HG03095 (cell line): ENCODE measurements around the gene SH2B3.

ENCODE experiments used
- ATAC-seq: cut with Tn5 transposase; IDR thresholded peaks from one replicate; pipeline ENCODE4 v1.9.1; 2021; ENCODE audit warnings: moderate library complexity; ENCODE audit not compliant: unreplicated experiment

Gene SH2B3

DNA sequence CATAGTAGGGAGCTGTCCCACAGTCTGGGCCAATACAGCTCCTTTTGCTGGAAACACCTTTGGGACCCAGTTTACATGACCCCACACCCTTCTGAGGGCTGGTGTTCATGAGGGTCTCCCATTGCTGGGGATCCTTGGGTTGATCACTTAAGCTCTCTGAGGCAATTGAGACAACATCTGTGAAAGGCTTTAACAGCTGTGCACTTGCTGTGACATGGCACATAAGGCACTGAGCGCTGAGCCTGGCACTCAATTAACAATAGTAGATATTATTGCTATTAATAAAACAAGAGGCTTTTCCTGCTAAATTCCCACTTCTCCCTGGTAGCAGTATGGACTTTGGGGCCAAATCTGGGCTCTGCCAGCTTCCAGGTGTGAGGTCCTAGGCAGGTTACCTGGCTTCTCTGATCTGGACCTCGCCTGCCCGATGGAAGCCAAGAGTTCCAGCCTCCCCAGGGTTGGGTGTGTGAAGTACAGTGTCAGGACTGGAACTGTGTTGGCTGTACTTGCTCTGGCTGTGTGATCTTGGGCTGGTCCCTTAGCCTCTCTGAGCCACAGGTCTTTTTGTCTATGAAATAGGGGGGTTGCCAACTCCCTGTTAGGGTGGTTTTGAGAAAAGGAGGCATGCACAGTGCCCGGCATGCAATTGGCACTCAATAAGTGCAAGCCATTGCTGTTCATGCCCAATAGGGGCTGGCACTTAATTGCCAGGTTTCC is 3.1 kb downstream of the SH2B3 start:
- no peak for ATAC-seq

DNA sequence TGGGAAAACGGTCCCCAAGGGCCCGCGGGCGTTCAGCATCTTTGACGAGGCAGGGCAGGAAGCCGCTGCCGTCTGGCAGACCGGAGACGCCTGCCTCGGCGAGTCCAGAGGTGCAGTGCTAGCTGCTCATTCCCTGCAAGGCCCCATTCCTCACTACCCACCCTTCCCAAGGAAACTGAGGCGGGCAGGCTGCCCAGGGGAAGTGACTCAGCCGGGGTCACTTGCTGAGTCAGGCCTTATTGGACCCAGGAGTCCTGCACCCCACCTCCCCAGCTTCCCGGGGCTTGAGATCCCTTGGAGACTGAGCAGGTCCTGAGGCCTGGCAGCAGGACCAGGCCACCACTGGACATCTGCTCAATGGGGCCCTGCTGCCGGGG is 3.7 kb downstream of the SH2B3 start:
- no peak for ATAC-seq

DNA sequence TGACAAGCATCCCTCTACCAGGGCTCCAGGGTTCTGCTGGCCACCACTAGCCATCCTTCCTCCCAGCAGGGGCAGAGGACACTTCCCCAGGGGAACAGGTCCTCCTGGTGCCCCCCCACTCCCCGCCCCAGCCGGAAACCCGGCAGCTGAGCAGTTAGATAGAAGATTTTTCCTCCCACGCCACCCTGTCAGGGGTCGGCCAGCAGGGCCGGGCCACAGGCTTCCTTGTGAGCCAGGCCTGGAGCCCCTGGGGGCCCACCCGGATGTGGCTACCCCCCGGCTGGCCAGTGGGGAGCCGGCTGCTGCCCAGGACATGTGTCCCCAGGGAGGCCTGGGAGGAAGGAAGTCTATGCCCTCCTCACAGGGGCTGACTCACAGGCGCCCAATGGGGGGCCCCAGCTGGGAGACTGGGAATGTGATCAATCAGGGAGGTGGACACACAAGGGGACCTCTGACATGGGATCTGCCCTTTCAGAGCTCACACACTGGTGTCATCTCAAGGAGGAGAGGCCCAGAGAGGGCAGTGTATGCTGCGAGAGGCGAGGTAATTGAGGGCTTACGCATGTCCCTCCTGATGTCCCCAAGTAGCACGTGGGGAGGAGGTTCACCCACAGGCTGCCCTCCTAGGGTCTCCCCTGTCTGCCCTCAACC is 4.2 kb downstream of the SH2B3 start:
- no peak for ATAC-seq

DNA sequence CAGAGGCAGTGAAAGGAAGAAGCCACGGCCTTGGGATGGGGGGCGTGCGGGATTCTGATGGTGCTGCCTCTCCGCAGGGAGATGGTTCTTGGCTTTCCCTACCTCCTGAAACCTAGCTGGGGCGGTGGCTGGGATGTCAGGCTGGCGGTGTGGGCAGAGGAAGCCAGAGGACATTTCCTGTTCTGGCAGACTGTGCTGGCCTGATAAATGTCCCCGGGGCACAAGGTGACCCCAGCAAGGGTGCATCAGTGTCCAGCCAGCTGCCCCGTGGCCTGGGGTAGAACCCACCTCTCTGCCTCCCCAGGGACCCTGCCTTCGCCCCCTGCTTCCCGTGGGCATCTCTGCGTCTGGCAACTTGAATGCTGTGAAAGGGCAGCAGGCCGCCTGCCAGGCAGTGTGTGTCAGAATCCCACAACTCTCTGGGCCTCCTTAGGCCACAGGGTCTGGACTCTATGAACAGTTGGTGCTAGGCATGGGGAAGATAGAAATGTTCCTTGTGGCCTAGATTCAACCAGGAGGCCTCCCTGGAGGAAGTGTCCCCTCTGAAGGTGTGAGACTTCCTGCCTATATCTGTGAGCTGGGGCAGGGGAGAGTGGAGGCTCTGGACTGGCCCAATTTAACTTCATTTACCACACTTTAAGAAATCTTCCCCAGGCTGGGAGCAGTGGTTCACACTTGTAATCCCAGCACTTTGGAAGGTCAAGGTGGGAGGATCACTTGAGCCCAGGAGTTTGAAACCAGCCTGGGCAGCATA is 4.9 kb downstream of the SH2B3 start:
- ATAC-seq, result no peak

DNA sequence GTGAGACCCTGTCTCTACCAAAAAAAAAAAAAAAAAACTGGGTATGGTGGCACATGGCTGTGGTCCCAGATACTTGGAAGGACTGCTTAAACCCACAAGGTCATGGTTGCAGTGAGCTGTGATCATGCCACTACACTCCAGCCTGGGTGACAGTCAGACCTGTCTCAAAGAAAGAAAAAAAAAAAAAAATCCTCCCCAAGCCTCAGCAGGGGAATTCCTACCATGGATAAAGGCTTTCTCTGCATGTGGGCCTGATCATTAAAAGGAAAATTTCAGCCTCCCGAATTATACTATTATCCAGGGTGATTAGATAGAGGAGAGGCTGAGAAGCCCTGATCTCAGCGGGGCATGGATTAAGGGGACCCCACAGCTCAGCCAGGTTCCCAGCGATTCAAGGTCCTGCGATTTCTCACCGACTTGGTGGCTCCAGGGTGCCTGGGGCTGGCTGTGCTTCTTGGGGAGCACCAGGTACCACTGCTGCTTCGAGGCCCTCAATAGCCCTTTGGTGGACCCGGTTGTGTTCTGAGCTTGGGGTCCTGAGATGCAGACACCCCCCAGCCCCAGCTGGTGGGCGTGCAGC is 5.6 kb downstream of the SH2B3 start:
- ATAC-seq, result no peak

DNA sequence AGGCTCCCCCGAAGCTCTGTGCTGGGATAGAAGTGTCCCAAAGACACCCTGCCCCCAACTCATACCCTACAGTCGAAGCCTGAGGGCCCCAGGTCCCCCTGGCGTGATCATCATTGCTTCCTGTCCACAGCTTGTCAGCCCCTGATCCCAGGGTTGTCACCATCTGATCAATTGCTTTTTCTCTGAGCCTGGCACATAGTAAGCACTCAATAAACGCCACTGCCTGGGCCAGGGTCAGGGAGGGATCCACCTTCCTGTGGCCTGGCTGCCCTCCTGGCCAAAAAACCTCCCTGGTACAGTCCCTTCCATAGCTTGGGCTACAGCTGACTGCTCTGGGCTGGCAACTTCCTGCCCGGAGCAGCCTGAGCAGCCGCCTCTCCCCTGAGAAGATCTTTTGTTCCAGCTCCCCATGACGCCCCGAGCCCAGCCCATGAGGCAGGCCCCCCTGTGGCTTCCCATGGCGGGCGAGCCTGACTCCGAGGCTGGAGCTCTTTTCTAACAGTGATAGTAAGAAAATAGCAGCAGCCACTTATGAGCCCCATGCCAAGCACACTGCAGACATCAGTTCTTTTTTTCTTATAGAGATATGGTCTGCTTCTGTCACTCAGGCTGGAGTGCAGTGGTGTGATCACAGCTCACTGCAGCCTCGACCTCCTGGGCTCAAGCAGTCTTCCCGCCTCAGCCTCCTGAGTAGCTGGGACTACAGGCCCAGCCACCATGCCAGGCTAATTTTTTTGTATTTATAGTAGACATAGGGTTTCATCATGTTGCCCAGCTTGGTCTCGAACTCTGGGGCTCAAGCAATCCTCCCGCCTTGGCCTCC is 6.5 kb downstream of the SH2B3 start:
- no peak for ATAC-seq

DNA sequence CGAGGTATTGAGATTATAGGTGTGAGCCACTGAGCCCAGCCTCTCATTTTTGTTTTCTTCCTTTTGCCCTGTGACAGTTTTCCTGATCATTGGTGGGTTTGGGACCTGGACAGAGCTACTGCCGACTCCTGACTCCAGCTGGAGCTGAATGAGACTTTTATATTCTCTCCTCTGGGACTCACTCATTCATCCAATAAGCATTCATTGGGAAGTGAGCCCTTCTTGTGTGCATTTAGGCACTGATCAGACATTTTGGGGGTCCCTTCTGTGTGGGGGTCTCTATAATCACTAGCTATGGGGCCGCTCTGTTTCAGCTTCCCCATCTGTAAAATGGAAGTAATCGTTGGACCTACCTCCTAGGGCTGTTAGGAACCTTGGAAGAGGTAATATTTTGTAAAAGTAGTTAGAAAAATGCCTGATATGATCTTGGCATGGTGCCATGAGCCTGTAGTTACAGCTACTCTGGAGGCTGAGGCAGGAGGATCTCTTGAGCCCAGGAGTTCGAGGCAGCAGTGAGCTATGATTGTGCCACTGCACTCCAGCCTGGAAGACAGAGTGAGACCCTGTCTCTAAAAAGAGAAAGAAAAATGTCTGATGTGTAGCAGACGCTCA is 7.2 kb downstream of the SH2B3 start:
- ATAC-seq, result no peak

DNA sequence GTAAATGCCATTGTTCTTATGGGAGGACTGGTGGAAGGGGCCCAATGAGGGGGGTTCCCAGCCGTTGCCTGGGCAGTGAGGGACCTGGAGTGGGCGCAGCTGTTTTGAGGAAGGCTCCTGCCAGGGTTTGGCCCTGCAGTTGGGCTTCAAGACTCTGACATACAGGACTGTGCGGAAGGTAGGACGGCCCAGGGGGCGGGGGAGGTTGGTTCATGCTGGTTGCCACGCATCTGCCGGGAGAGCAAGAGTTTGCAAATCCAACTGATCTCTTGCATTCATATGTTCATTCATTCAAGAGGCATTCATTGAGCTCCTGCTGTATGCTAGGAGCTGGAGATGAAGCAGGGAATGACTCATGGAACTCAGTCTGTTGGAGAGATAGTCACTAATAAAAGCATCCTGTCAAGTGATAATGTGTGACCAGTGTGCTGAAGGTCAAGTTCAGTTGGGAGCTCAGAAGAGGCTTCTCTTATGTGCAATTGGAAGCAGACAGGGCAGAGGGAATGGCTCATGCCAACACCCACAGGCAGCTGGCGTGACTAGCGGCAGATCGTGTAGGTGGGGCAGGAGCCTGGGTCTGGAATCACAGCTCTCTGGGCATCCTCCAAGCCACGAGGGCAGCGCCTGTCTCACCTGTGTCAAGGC is 7.8 kb downstream of the SH2B3 start:
- no peak for ATAC-seq

DNA sequence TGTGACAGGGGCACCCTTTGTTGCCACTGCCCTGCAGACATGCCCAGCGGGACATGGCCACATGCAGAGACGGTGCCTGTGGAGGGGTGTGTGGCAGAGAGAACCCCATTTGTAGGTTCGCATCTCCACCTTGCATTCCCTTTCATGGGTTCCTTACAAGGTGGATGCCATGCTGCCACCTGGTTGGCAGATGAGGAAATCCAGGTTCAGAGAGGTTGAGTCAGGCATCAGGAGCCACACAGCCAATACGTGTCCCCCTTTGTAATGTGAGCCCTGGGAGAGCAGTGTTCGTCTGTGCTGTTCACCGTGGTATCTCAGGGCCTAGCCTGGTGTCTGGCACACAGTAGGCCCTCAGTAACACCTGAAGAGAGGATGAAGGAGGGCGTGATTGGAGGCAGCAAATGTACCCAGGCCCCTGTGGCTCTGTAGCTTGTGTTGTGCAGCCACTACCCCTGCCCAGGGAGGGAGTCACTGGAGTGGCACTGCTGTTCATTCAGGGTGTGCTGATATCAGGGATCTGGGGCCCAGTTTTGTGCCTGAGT is 9.1 kb downstream of the SH2B3 start:
- ATAC-seq, result no peak

DNA sequence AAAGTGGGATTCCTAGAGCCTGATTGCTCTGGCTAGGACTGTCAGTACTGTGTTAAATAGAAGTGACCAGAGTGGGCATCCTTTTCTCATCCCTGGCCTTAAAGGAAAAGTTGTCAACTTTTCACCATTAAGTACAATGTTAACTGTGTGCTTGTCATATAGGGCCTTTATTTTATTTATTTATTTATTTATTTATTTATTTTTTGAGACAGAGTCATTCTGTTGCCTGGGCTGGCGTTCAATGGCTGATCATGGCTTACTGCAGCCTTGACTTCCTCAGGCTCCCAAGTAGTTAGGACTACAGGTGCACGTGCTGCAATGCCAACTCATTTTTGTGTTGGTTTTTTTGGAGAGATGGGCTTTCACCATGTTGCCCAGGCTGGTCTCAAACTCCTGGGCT is 11.6 kb downstream of the SH2B3 start:
- ATAC-seq, result no peak

DNA sequence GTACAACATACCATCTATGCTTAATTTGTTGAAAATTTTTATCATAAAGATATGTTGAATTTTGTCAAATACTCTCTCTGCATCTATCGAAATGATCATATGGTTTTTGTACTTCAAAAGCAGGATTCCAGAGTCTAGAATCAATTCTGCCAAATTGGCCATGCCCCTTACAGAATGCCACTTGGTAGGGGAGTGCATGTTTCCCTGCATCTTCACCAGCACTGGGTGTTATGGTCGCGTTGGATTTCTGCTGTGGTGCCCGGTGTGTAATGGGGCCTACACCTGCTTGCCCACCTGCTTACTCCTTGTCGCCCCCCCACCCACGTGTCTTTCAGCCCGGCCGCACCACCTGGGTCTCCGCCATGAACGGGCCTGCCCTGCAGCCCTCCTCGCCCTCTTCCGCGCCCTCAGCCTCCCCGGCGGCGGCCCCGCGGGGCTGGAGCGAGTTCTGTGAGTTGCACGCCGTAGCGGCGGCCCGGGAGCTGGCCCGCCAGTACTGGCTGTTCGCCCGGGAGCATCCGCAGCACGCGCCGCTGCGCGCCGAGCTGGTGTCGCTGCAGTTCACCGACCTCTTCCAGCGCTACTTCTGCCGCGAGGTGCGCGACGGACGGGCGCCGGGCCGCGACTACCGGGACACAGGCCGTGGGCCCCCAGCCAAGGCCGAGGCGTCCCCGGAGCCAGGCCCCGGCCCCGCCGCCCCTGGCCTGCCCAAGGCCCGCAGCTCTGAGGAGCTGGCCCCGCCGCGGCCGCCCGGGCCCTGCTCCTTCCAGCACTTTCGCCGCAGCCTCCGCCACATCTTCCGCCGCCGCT is 12.3 kb downstream of the SH2B3 start:
- ATAC-seq, result no peak

DNA sequence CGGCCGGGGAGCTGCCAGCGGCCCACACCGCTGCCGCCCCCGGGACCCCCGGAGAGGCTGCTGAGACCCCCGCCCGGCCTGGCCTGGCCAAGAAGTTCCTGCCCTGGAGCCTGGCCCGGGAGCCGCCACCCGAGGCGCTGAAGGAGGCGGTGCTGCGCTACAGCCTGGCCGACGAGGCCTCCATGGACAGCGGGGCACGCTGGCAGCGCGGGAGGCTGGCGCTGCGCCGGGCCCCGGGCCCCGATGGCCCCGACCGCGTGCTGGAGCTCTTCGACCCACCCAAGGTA is 12.8 kb downstream of the SH2B3 start:
- no peak for ATAC-seq

DNA sequence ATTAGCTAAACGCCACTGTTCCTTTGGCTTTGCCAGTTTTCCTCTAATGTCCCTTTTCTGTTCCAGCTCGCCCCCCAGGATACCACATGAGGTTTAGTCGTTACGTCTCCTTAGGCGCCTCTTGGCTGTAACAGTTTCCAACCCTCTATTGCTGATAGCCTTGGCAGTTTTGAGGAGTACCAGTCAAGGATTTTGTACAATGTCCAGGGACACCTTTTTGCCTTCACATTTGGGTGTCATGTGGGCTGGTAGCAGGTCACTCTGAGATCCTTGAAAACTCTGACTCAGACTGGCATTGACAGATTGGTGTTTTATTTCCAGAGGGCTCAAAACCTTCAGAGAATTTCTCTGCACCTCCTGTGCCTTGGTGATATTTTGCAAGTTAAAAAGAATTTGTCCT is 14.1 kb downstream of the SH2B3 start:
- no peak for ATAC-seq

DNA sequence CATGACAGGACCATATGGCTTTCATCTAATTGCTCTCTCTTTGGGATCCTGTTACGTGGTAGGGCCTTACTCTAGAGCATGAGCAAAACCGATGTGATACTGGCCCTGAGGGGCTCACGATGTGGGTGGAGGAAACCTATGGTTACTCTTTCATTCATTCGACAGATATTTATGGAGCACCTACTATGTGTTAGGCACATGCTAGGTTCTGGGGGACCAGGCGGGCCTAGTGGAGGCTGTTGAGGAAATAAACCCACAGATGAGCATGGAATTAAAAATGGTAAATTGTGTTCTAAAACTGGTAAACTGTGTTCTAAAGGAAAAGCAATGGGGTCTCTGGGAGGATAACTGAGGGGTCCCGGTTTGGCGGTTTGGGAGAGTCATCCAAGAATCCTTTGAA is 14.8 kb downstream of the SH2B3 start:
- ATAC-seq, result no peak

DNA sequence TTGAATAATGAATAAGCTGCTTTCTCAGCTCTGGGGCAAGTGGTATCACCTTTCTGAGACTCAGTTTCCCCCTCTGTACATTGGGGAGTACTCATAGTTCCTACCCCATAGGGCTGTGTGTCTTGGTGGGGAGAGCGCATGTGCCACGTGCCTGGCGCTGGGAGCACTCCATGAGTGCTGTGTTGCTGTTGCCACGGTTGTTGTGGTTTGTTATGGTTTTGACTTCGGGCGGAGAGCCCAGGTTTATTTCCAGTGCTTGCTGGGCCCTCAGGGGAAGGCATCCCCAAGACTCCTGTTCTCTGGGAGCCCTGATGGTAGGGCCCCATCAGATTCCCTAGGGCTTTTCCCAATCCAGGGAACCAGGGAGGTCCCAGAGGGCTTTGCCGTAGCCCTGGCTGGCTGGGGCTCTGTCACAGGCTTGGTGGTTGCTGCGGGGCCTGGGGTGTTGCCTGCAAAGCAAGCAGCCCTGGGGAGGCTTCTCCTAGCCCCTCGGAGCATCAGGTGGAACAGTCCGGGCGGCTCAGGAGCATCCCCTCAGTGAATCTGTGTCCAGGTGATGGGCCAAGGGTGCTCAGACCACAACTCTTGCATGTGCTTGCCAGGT is 18.6 kb downstream of the SH2B3 start:
- no peak for ATAC-seq

DNA sequence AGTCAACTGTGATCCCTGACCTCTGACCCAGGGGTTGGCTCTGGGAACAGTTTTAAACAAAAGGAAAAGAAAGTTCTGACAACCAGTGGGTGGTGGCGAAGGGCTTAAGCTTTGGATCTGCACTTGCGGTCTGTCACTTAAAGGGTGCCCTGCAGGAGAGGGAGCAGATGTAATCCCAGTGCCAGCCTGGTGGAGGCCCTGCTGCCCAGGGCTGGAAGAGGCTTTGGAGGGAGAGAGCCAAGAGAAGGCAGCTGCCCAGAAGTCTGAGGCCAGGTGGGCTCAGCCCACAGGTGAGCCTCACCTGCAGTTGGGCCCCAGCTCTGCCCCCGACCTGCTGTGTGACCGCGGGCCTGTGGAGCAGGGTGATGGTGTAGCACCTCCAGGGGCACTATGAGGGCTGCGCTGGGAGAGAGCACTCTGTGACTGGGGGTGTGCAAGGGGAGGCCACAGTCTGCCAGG is 19.1 kb downstream of the SH2B3 start:
- no peak for ATAC-seq

DNA sequence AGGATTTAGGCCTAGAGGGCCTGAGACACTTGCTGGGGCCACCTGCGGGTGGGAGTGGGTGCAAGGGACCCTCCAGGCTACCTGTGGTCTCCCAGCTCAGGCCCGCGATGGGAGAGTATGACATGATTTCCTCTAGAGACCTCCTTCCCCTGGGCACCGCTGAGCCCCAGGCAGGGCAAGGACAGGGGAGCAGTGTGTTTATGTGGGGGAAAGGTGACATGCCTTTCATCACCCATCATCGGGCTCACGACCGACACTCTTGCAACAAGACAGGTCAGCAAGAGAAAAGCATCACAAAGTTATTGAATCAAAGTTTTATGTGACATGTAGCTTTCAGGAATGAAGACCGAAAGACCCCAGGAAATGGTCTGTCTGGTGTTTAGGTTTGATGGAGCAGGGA is 19.9 kb downstream of the SH2B3 start:
- ATAC-seq, result no peak

DNA sequence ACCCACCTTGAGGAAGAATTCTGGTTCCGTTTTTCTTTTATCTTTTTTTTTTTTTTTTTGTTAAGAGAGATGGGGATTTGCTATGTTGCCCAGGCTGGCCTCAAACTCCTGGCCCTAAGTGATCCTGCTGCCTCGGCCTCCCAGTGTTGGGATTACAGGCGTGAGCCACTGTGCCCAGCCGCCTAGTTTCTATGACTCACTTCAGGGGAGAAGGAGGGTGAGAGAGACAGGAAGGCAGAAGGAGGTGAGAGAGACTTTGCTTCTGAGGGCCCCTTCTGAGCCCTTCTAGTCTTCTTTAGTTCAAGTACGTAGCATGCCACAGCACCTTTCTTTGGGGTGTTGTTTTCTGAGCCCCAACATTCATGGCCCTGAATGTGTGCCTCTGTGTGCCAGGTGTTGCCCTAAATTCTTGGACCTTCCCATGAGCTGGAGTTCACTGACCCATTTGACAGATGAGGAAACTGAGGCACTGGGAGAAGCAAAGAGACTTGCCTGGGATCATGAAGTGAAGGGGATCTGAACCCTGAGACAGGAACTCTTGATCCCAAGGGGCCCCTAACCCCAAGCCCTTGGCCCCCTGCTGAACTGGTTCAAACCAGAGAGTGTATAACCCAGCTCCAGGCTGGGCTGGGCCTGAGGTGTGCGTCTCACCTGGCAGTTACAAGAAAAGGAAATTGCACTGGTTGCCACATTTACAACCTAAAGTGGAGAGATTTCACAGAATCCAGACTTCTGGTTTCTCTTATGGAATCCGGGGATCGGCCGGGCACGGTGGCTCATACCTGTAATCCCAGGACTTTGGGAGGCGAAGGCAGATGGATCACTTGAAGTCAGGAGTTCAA is 20.8 kb downstream of the SH2B3 start:
- no peak for ATAC-seq
